ENCODE measurements around the gene TPTE2.

GRCh38 chr13:19596086-19596485 lies 34.8 kb upstream of the TPTE2 start:
- no peak for TF ChIP-seq CTCF (IDR thresholded peaks at IDR 0.05; ENCODE audit: low read depth, low read length, missing input control)
- no peak for TF ChIP-seq EGR1 (IDR thresholded peaks at IDR 0.05; ENCODE audit: low read depth in 2 of 2)
- TF ChIP-seq MAX (IDR thresholded peaks at IDR 0.05) = no peak

All from liver (tissue), 3 donors.